ENCODE results near the gene GTF2H3. TPM values are rescaled to one million over a fixed set of nuclear protein-coding genes. Genes with fewer than 3 reads are reported as not detected.

The GTF2H3 gene
- total and polyA plus RNA-seq, 2 donors from 2014 or later: 7.7 to 21.1 TPM

DNA sequence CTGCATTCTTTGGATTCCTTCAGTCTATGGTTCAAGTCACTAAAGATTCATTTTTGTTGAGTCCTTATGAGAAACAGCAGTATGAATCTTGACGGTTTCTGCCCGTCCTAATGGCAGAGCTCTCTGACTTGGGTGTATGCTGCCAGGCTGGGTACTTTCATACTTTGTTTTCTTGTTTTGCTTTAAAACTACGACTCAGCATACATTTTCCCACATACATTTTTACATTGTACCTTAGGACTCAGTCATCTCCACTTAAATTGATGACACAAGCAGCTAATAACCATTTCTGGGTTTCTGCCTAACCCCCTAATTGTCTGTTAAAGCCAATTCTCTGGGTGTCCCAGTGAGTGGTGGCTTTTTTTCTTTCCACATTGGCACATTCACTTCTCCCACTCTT is 36.5 kb upstream of the GTF2H3 start:
- FAIRE-seq: no peak
- H3K27me3 ChIP-seq (ENCODE audit: control insufficient read depth, insufficient read depth, low read length): no peaks in the 10 kb centered on the region
- peaks cover 9 to 22% (median 18%) of the 10 kb centered on the region in 3 donors for H3K36me3 ChIP-seq (ENCODE audit: control insufficient read depth in 2 of 3, insufficient read depth in 3 of 3, low read length in 3 of 3)
- H3K4me1 ChIP-seq (ENCODE audit: control insufficient read depth in 2 of 3, insufficient read depth in 2 of 3, low read depth in 1 of 3, low read length in 3 of 3): peaks cover 0 to 3% (median 0%) of the 10 kb centered on the region in 3 donors
- H3K9me3 ChIP-seq (ENCODE audit: control insufficient read depth in 2 of 3, insufficient read depth in 1 of 3, low read length in 3 of 3): no peaks in the 10 kb centered on the region
- no peak overlapping the region for H3K4me3 ChIP-seq (ENCODE audit: low read length in 3 of 3)
- no peak for TF ChIP-seq CTCF (IDR thresholded peaks at IDR 0.05; ENCODE audit: borderline replicate concordance, extremely low read depth, insufficient read depth)
- H3K9ac ChIP-seq (ENCODE audit: low read length in 3 of 3): no peak overlapping the region
- intact Hi-C loops (cut with DNase I): no loop called here
- H3K27ac ChIP-seq (ENCODE audit: low read depth in 2 of 2, low read length in 2 of 2): no peak overlapping the region
- no peak for DNase-seq

- intact Hi-C loops (cut with DNase I): no loop called here
- FAIRE-seq: no peak
- H3K36me3 ChIP-seq (ENCODE audit: control insufficient read depth in 2 of 3, insufficient read depth in 3 of 3, low read length in 3 of 3): peaks cover 9 to 22% (median 12%) of the 10 kb centered on the region in 3 donors
- H3K9me3 ChIP-seq (ENCODE audit: control insufficient read depth in 2 of 3, insufficient read depth in 1 of 3, low read length in 3 of 3): no peaks in the 10 kb centered on the region
- no peak overlapping the region for H3K27ac ChIP-seq (ENCODE audit: low read depth in 2 of 2, low read length in 2 of 2)
- H3K4me1 ChIP-seq (ENCODE audit: control insufficient read depth in 2 of 3, insufficient read depth in 2 of 3, low read depth in 1 of 3, low read length in 3 of 3): peaks cover 0 to 12% (median 5%) of the 10 kb centered on the region in 3 donors
- no peak for TF ChIP-seq CTCF (IDR thresholded peaks at IDR 0.05; ENCODE audit: borderline replicate concordance, extremely low read depth, insufficient read depth)
- H3K9ac ChIP-seq (ENCODE audit: low read length in 3 of 3): no peak overlapping the region
- no peaks in the 10 kb centered on the region for H3K27me3 ChIP-seq (ENCODE audit: control insufficient read depth, insufficient read depth, low read length)
- no peak for DNase-seq
- H3K4me3 ChIP-seq (ENCODE audit: low read length in 3 of 3): no peak overlapping the region
Measured at GRCh38 chr12:123598522-123598921, 35.1 kb upstream of the GTF2H3 start.

- Histone ChIP-seq H3K27me3 (ENCODE audit: control insufficient read depth, insufficient read depth, low read length) (no peaks in the 10 kb centered on the region), H3K9me3 (ENCODE audit: control insufficient read depth in 2 of 3, insufficient read depth in 1 of 3, low read length in 3 of 3) (no peaks in the 10 kb centered on the region), H3K27ac (ENCODE audit: low read depth in 2 of 2, low read length in 2 of 2) (no peak overlapping the region), H3K4me1 (ENCODE audit: control insufficient read depth in 2 of 3, insufficient read depth in 2 of 3, low read depth in 1 of 3, low read length in 3 of 3) (peaks cover 0 to 12% (median 5%) of the 10 kb centered on the region in 3 donors), H3K4me3 (ENCODE audit: low read length in 3 of 3) (no peak overlapping the region), H3K9ac (ENCODE audit: low read length in 3 of 3) (no peak overlapping the region), H3K36me3 (ENCODE audit: control insufficient read depth in 2 of 3, insufficient read depth in 3 of 3, low read length in 3 of 3) (peaks cover 9 to 22% (median 12%) of the 10 kb centered on the region in 3 donors)
- intact Hi-C loops (cut with DNase I): no loop called here
- no peak for DNase-seq
- TF ChIP-seq CTCF (IDR thresholded peaks at IDR 0.05; ENCODE audit: borderline replicate concordance, extremely low read depth, insufficient read depth): no peak
- FAIRE-seq: no peak
Measured at GRCh38 chr12:123599310-123599709, 34.3 kb upstream of the GTF2H3 start.

DNA sequence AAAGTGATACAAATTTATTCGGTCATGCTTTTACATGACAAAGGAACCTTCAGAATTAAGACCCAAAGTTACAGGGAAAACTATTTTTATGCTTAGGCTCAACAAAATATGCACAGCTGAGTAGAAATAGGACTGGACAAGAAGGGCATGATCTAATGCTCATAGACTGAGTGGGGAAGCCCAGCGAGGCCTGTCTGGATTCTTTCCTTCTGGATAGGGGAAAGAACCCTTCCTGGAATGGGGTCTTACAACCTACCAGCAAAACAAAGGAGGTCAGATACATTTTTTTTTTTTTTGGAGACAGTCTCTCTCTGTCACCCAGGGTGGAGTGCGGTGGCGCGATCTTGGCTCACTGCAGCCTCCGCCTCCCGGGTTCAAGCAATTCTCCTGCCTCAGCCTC is 33.9 kb upstream of the GTF2H3 start:
- H3K36me3 ChIP-seq (ENCODE audit: control insufficient read depth in 2 of 3, insufficient read depth in 3 of 3, low read length in 3 of 3): peaks cover 9 to 22% (median 12%) of the 10 kb centered on the region in 3 donors
- H3K4me3 ChIP-seq (ENCODE audit: low read length in 3 of 3): no peak overlapping the region
- intact Hi-C loops (cut with DNase I): no loop called here
- TF ChIP-seq CTCF (IDR thresholded peaks at IDR 0.05; ENCODE audit: borderline replicate concordance, extremely low read depth, insufficient read depth): no peak
- no peaks in the 10 kb centered on the region for H3K27me3 ChIP-seq (ENCODE audit: control insufficient read depth, insufficient read depth, low read length)
- no peak for DNase-seq
- no peaks in the 10 kb centered on the region for H3K9me3 ChIP-seq (ENCODE audit: control insufficient read depth in 2 of 3, insufficient read depth in 1 of 3, low read length in 3 of 3)
- H3K9ac ChIP-seq (ENCODE audit: low read length in 3 of 3): no peak overlapping the region
- H3K27ac ChIP-seq (ENCODE audit: low read depth in 2 of 2, low read length in 2 of 2): no peak overlapping the region
- no peak for FAIRE-seq
- H3K4me1 ChIP-seq (ENCODE audit: control insufficient read depth in 2 of 3, insufficient read depth in 2 of 3, low read depth in 1 of 3, low read length in 3 of 3): peaks cover 0 to 12% (median 5%) of the 10 kb centered on the region in 3 donors
